AG04449 (cell line): ENCODE data around the gene GRM2.

Experiments used
- CTCF ChIA-PET: fragments of 350-600 bp; formaldehyde crosslinking; extraction: SDS; loops from one replicate; lab custom pipeline; 2021; ENCODE audit warnings: antibody characterized with exemption; lab: Yijun Ruan, JAX
- POLR2A ChIA-PET: fragments of 400-600, 350-600 bp; formaldehyde crosslinking; extraction: SDS; loops from one replicate; lab custom pipeline; 2020; ENCODE audit warnings: antibody characterized with exemption, inconsistent platforms; lab: Yijun Ruan, JAX
- DNase-seq: peaks from one replicate; pipeline ENCODE4 v3.0.0-alpha.2; 2010; ENCODE audit warnings: low read depth, low spot score
- H3K4me3 ChIP-seq: 2 replicates; pipeline ENCODE4 v1.5.1; 2011; ENCODE audit warnings: low read depth, mild to moderate bottlenecking, control low read depth, low read length
- CTCF ChIP-seq: IDR thresholded peaks from one replicate; pipeline ENCODE4 v1.5.1; 2011; ENCODE audit warnings: mild to moderate bottlenecking, moderate library complexity, low read length, control low read depth, inconsistent platforms; ENCODE audit not compliant: insufficient read depth; ENCODE audit errors: missing control alignments

GRM2 gene

GRCh38 chr3:51678641-51679040, 28.2 kb upstream of the GRM2 start:
- no peak for DNase-seq
- no peak for TF ChIP-seq CTCF
- ChIA-PET POLR2A (no interaction called here), CTCF (interaction anchor here (8.1 to 11.6 kb wide), 3 partner anchors 7 to 289 kb away, joined by 84 to 264 read pairs (median 196); partner anchors contain the start of genes DCAF1, RBM15B and TEX264)
- H3K4me3 ChIP-seq = no peak overlapping the region

GRCh38 chr3:51679318-51679717, 27.6 kb upstream of the GRM2 start:
- DNase-seq = no peak
- ChIA-PET POLR2A (interaction anchor here (0.9 kb wide), 1 partner anchor 9 kb away, joined by 3 read pairs; no protein-coding TSS in a partner anchor), CTCF (interaction anchor here (0.6 to 11.6 kb wide), 5 partner anchors 8 to 294 kb away, joined by 3 to 264 read pairs (median 84); partner anchors contain the start of genes DCAF1, MANF, RBM15B and TEX264)
- TF ChIP-seq CTCF = no peak
- H3K4me3 ChIP-seq = no peak overlapping the region

DNA sequence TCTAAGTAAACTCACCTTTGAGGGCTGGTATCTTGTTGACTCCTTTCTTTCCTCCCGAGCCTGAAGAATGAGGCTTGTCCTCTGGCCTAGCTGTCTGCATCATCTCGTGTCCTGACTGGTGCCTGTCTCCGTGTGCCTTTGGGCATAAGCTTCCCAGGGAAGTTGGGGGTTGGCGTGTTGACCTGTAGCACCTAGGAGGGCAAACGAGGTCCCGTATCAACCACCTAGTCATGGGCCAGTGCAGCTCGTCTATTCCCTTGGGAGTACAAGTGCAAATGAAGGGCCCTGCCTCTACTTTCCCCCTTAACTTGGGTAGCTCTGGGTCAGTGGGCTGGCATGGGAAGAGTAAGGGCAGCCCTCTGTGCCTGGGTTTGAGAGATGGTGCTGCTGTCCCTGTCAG, 27.1 kb upstream of the GRM2 start:
- no peak for TF ChIP-seq CTCF
- ChIA-PET CTCF (interaction anchor here (0.6 to 11.6 kb wide), 6 partner anchors 9 to 295 kb away, joined by 3 to 264 read pairs (median 72); partner anchors contain the start of genes DCAF1, MANF, RBM15B and TEX264), POLR2A (interaction anchor here (0.9 kb wide), 1 partner anchor 8 kb away, joined by 3 read pairs; no protein-coding TSS in a partner anchor)
- DNase-seq = no peak
- no peak overlapping the region for H3K4me3 ChIP-seq

DNA sequence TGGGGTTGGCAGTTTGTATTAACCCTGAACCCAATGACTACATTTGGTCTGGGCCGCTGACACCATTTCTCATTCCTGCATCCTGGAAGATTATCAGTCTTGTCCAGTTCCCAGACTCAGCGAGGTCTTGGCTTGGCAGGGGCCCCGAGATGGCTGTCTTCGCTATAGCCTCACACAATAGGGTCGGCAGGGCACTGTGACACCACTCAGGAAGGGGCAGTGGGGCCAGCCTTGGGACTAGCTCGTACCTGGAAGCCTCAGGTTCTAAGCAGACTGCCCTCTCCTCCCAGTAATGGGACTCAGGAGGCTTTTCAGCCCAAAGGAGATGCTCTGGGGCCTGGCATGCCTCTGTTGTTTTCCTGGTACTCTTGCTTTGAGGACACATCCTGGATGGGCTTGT, 26.7 kb upstream of the GRM2 start:
- ChIA-PET POLR2A (interaction anchor here (0.9 kb wide), 1 partner anchor 8 kb away, joined by 3 read pairs; no protein-coding TSS in a partner anchor), CTCF (interaction anchor here (1.9 to 11.6 kb wide), 7 partner anchors 9 to 290 kb away, joined by 4 to 264 read pairs (median 60); partner anchors contain the start of genes DCAF1, RBM15B and TEX264)
- DNase-seq = no peak
- H3K4me3 ChIP-seq = no peak overlapping the region
- TF ChIP-seq CTCF = no peak

- ChIA-PET POLR2A (no interaction called here), CTCF (interaction anchor here (1.1 to 11.6 kb wide), 12 partner anchors 10 to 291 kb away, joined by 3 to 264 read pairs (median 10); partner anchors contain the start of genes DCAF1, RBM15B and TEX264)
- no peak for DNase-seq
- no peak overlapping the region for H3K4me3 ChIP-seq
- TF ChIP-seq CTCF = no peak
Measured at GRCh38 chr3:51680663-51681230, 26.1 kb upstream of the GRM2 start.

DNA sequence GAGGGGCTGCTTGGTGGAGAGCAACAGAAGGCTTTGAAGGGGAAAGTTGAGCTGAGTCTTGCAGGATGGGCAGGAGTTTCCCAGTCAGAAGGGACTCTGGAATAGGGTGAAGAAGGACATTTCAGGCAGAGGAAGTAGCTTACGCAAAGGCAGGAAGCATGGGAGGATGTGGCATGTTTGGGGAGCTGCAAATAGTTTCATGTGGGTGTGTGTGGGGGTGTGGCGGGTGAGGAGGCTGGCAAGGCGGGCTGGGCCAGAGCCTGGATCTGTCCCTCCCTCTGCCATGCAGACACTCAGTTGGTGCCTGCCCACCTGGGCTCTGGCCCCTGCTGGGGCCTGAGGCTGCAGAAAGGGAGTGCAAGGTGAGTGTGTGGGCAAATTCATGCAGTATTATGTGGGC, 25.4 kb upstream of the GRM2 start:
- POLR2A ChIA-PET = interaction anchor here (1.0 to 1.2 kb wide), 2 partner anchors 180 to 182 kb away, joined by 4 to 7 read pairs; partner anchors contain the start of gene DCAF1
- CTCF ChIA-PET = interaction anchor here (1.0 to 11.6 kb wide), 24 partner anchors 9 to 1065 kb away, joined by 3 to 264 read pairs (median 6); partner anchors contain the start of genes DCAF1, MAPKAPK3, RBM15B and TEX264
- DNase-seq = no peak
- no peak overlapping the region for H3K4me3 ChIP-seq
- TF ChIP-seq CTCF = no peak
